Fibroblast of skin of scalp (primary cell): Measurements from ENCODE around the gene CHST10.
"Not testable (repeated sequence)": the region's sequence is repeated elsewhere in the genome, so short reads cannot be mapped to it uniquely, and the experiment has no call there.

Experiments used
- DNase-seq: peaks from one replicate; pipeline ENCODE4 v3.0.0-alpha.2; 2013

CHST10 gene

GRCh38 chr2:100393362-100393761 lies 24.1 kb downstream of the CHST10 start:
- no peak for DNase-seq

GRCh38 chr2:100392715-100393114 lies 24.8 kb downstream of the CHST10 start:
- DNase-seq = no peak

GRCh38 chr2:100391735-100392515 lies 25.5 kb downstream of the CHST10 start:
- no peak for DNase-seq

- DNase-seq = no peak
Measured at GRCh38 chr2:100390001-100390940, 27.2 kb downstream of the CHST10 start.

- no peak for DNase-seq
Measured at GRCh38 chr2:100388703-100389102, 28.8 kb downstream of the CHST10 start.

GRCh38 chr2:100383954-100384353 lies 33.5 kb downstream of the CHST10 start:
- DNase-seq = no peak

GRCh38 chr2:100383306-100383705 lies 34.2 kb downstream of the CHST10 start:
- DNase-seq = no peak

GRCh38 chr2:100381240-100381639 lies 36.2 kb downstream of the CHST10 start:
- DNase-seq = peak; percentile 71

- no peak for DNase-seq
Measured at GRCh38 chr2:100380681-100381080, 36.8 kb downstream of the CHST10 start.

- no peak for DNase-seq
Measured at GRCh38 chr2:100376836-100377235, 40.6 kb downstream of the CHST10 start.

- no peak for DNase-seq
Measured at GRCh38 chr2:100367163-100367562, 50.3 kb downstream of the CHST10 start.

- DNase-seq = peak; percentile 48
Measured at GRCh38 chr2:100365434-100365833, 52.0 kb downstream of the CHST10 start.

GRCh38 chr2:100362269-100362668 lies 55.2 kb downstream of the CHST10 start:
- not testable (repeated sequence) for DNase-seq

GRCh38 chr2:100359576-100359975 lies 57.9 kb downstream of the CHST10 start:
- DNase-seq = no peak

GRCh38 chr2:100358554-100358953 lies 58.9 kb downstream of the CHST10 start:
- no peak for DNase-seq

- no peak for DNase-seq
Measured at GRCh38 chr2:100352521-100352920, 64.9 kb downstream of the CHST10 start.

GRCh38 chr2:100350661-100351185 lies 66.7 kb downstream of the CHST10 start:
- DNase-seq = no peak

- not testable (repeated sequence) for DNase-seq
Measured at GRCh38 chr2:100345144-100345543, 72.3 kb downstream of the CHST10 start.

GRCh38 chr2:100344433-100344832 lies 73.0 kb downstream of the CHST10 start:
- DNase-seq = no peak

- not testable (repeated sequence) for DNase-seq
Measured at GRCh38 chr2:100342466-100342865, 75.0 kb downstream of the CHST10 start.
